K562 treated with DMSO at 1 percent for 24 hours (cell line): ENCODE results near the gene ATXN3L. TPM values are rescaled to one million over a fixed set of nuclear protein-coding genes. Genes with fewer than 3 reads are reported as not detected.

ENCODE experiments used
- total RNA-seq: library from RNA; unstranded; fragments of 300-600 nt; gene quantifications from 2 replicates; pipeline ENCODE4 v1.2.3, GENCODE V29; 2022; ENCODE audit warnings: low read depth; ENCODE audit not compliant: insufficient read depth

The ATXN3L gene
- total RNA-seq: 0.19 TPM in 1 of 2 replicates, not detected in the other

DNA sequence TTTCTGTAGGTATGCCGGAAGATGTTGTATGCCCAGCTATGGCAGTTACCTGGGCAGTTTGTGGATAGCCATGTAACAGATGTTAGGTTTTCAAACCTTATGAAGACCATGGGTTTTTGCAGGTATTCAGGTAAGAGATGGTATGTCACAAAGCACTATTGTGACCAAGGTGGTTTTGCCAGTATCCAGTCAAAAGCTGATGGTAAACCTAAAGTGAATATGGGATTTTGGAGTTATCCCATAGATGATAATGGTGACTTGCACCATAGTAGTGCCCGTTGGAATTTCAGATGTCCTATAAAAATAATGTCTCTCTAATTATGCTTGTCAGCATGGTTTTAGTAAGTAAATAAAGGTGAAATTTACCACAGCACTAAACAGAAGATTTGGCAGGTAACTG, at the start of gene ATXN3L:
TSS of gene ATXN3L (minus strand) at position 101 of the 400 bp plus-strand sequence. CDS start 119 bp downstream, outside the sequence.

Other genes with a start within 250 kb of the ATXN3L start
- 0.24 and 0.25 TPM in 2 replicates for gene EGFL6, start 249.5 kb upstream of the ATXN3L start, total RNA-seq